Fibroblast of mammary gland (primary cell): ENCODE results near the gene PTPRM.
A peak's percentile ranks its signal among the peaks of the same experiment; 100 is the strongest.

Source experiments
- DNase-seq: peaks from one replicate; pipeline ENCODE4 v3.0.0-alpha.2; 2010; ENCODE audit warnings: low read depth
- H3K4me3 ChIP-seq: 2 replicates; pipeline ENCODE4 v1.5.1; 2011; ENCODE audit warnings: low read depth, mild to moderate bottlenecking, low read length, moderate library complexity; ENCODE audit not compliant: control insufficient read depth
- CTCF ChIP-seq: conservative IDR thresholded peaks from 2 replicates; pipeline ENCODE4 v1.5.1; 2011; ENCODE audit warnings: low read depth, low read length, inconsistent platforms; ENCODE audit not compliant: control insufficient read depth, insufficient read depth

The PTPRM gene

GRCh38 chr18:7626922-7627440 lies 59.9 kb downstream of the PTPRM start:
- TF ChIP-seq CTCF, result peak; percentile 37
- DNase-seq, result peak; percentile 75

GRCh38 chr18:7629416-7629815 lies 62.3 kb downstream of the PTPRM start:
- no peak for TF ChIP-seq CTCF
- no peak overlapping the region for H3K4me3 ChIP-seq
- DNase-seq, result no peak

More at GRCh38 chr18:7626922-7627440, 59.9 kb downstream of the PTPRM start:
- H3K4me3 ChIP-seq, result no peak overlapping the region

GRCh38 chr18:7630731-7631442 lies 63.8 kb downstream of the PTPRM start:
- no peak for TF ChIP-seq CTCF
- no peak overlapping the region for H3K4me3 ChIP-seq
- DNase-seq, result no peak

- TF ChIP-seq CTCF, result no peak
- DNase-seq, result no peak
- H3K4me3 ChIP-seq, result no peak overlapping the region
Observed at GRCh38 chr18:7632152-7633098, 65.3 kb downstream of the PTPRM start.

- no peak for TF ChIP-seq CTCF
Observed at GRCh38 chr18:7633171-7633570, 66.1 kb downstream of the PTPRM start.

DNA sequence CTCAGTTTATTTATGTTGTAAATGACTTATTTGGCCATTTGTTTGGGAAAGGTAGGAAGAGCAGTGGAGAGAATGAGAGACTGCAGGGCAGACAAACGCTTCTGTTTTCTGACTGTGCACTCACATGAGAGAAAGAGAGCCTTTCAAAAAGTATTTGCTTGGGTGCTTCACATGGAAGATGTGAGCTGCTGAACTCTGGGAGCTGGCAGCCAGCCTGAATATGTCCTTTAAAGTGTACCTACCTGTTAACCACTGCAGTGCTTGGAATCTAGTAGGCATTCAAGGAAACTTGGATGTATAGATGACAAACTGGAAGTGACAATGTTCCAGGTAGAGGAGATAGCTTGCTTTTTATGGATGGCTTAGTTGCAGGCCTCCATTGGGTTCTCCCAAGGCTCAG lies 68.8 kb downstream of the PTPRM start:
- H3K4me3 ChIP-seq, result no peak overlapping the region
- no peak for DNase-seq
- no peak for TF ChIP-seq CTCF

More at GRCh38 chr18:7633171-7633570, 66.1 kb downstream of the PTPRM start:
- peak; percentile 19 for DNase-seq
- no peak overlapping the region for H3K4me3 ChIP-seq
